PFSK-1 (cell line): Measurements from ENCODE around the gene PRKD1.

Source experiments
- FOXP2 ChIP-seq: optimal IDR thresholded peaks from 2 replicates; pipeline ENCODE3; 2011; ENCODE audit warnings: borderline replicate concordance, control low read depth, inconsistent platforms; ENCODE audit not compliant: insufficient read depth; ENCODE audit errors: extremely low read length, extremely low read depth
- POLR2AphosphoS5 ChIP-seq: IDR thresholded peaks from 2 replicates; pipeline ENCODE4 v1.6.1; 2012; ENCODE audit warnings: low read depth, mild to moderate bottlenecking, control low read depth, low read length, moderate library complexity
- REST ChIP-seq, 2 experiments: IDR thresholded peaks; 2 replicates each; pipeline versions ENCODE4 v1.6.1 to v1.8.0; 2011 to 2012; ENCODE audit warnings: low read depth in 2 of 2, low read length in 2 of 2, control low read depth in 1 of 2, inconsistent platforms in 1 of 2, mild to moderate bottlenecking in 1 of 2, moderate library complexity in 1 of 2; ENCODE audit not compliant: insufficient read depth in 1 of 2
- SIN3A ChIP-seq: IDR thresholded peaks from 2 replicates; pipeline ENCODE4 v1.6.1; 2012; ENCODE audit warnings: mild to moderate bottlenecking, low read length, moderate library complexity, borderline replicate concordance; ENCODE audit not compliant: insufficient read depth
- TAF1 ChIP-seq: IDR thresholded peaks from 2 replicates; pipeline ENCODE4 v1.6.1; 2012; ENCODE audit warnings: low read length, control low read depth, borderline replicate concordance; ENCODE audit not compliant: insufficient read depth

- TF ChIP-seq REST (IDR thresholded peaks at IDR 0.05; ENCODE audit: insufficient read depth in 1 of 2, low read depth in 2 of 2, low read length in 2 of 2) (no peak), POLR2AphosphoS5 (no peak), SIN3A (no peak), TAF1 (no peak), FOXP2 (no peak)
Observed at GRCh38 chr14:29738056-29738455, 189.6 kb downstream of the PRKD1 start.
